Loucy (cell line): ENCODE data around the gene HBQ1.
"Not testable (repeated sequence)": the region's sequence is repeated elsewhere in the genome, so short reads cannot be mapped to it uniquely, and the experiment has no call there.

Experiments used
- EZH2phosphoT487 ChIP-seq: fragments of 200-600 bp; IDR thresholded peaks from 2 replicates; pipeline ENCODE4 v1.6.1; 2018; ENCODE audit warnings: antibody characterized with exemption, mild to moderate bottlenecking, moderate library complexity, borderline replicate concordance
- TF ChIP-seq, protein P1 (sequence below): fragments of 200-600 bp; sonication (generic); conservative IDR thresholded peaks from 2 replicates; pipeline ENCODE4 v1.5.1; 2014; ENCODE audit warnings: mild to moderate bottlenecking, antibody characterized with exemption, low read length

DNA sequence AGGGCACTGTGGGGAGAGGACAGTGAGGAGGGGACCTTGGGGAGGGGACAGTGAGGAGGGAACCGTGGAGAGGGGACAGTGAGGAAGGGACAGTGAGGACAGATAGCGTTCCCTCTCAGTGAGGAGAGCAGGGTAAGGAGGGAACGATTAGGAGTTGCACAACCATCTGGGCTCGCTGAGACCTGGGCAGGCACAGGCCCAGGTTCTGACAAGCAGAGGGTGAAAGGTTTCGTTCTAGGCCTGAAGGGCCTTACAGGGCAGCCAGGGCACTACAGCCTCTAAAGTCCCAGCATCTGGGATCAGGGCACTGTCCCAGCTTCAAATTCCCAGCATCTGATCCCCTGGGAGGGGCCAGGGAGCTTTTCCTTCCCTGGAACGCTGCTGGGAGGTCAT lies 27.1 kb upstream of the HBQ1 start:
- TF ChIP-seq, protein P1, sequence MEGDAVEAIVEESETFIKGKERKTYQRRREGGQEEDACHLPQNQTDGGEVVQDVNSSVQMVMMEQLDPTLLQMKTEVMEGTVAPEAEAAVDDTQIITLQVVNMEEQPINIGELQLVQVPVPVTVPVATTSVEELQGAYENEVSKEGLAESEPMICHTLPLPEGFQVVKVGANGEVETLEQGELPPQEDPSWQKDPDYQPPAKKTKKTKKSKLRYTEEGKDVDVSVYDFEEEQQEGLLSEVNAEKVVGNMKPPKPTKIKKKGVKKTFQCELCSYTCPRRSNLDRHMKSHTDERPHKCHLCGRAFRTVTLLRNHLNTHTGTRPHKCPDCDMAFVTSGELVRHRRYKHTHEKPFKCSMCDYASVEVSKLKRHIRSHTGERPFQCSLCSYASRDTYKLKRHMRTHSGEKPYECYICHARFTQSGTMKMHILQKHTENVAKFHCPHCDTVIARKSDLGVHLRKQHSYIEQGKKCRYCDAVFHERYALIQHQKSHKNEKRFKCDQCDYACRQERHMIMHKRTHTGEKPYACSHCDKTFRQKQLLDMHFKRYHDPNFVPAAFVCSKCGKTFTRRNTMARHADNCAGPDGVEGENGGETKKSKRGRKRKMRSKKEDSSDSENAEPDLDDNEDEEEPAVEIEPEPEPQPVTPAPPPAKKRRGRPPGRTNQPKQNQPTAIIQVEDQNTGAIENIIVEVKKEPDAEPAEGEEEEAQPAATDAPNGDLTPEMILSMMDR: not testable (repeated sequence)
- not testable (repeated sequence) for TF ChIP-seq EZH2phosphoT487
